Heart right ventricle (tissue), 16 donors: ENCODE data around the gene HS6ST3. TPM values are rescaled to one million over a fixed set of nuclear protein-coding genes. Genes with fewer than 3 reads are reported as not detected.

Experiments used
- ATAC-seq, 8 donors: fragments of 200-7000 bp; cut with Tn5 transposase; one replicate each; pipeline ENCODE4 v1.9.1; 2020; ENCODE audit warnings: mild to moderate bottlenecking in 8 of 8, moderate library complexity in 8 of 8, moderate number of reproducible peaks in 1 of 8
- DNase-seq, 2 donors: peaks; one replicate each; pipeline ENCODE4 v3.0.0-alpha.2; 2020
- H3K27ac ChIP-seq, 10 donors: fragments of 200-600 bp; sonication (generic) in 2 of 10; one replicate each; pipeline versions ENCODE4 v1.5.0 to v1.8.0; 2020 to 2022; ENCODE audit warnings: mild to moderate bottlenecking in 3 of 10
- H3K27me3 ChIP-seq, 7 donors: fragments of 200-600 bp; one replicate each; pipeline ENCODE4 v1.8.0; 2021 to 2022; ENCODE audit warnings: mild to moderate bottlenecking in 2 of 7
- H3K36me3 ChIP-seq, 9 donors: fragments of 200-600 bp; sonication (generic) in 1 of 9; one replicate each; pipeline versions ENCODE4 v1.5.0 to v1.8.0; 2020 to 2022; ENCODE audit warnings: mild to moderate bottlenecking in 2 of 9
- H3K4me1 ChIP-seq, 9 donors: fragments of 200-600 bp; sonication (generic) in 1 of 9; one replicate each; pipeline versions ENCODE4 v1.5.0 to v1.8.0; 2020 to 2022; ENCODE audit warnings: mild to moderate bottlenecking in 4 of 9
- H3K4me3 ChIP-seq, 10 donors: fragments of 200-600 bp; sonication (generic) in 2 of 10; one replicate each; pipeline versions ENCODE4 v1.5.0 to v1.8.0; 2020 to 2022; ENCODE audit warnings: mild to moderate bottlenecking in 7 of 10, moderate library complexity in 2 of 10
- H3K9me3 ChIP-seq, 11 donors: fragments of 200-600 bp in 10 of 11; sonication (generic) in 2 of 11; one replicate each; pipeline versions ENCODE4 v1.5.0 to v1.8.0; 2013 to 2022; ENCODE audit warnings: mild to moderate bottlenecking in 2 of 11, control low read depth in 1 of 11, moderate library complexity in 1 of 11
- CTCF ChIP-seq, 9 donors: fragments of 200-600 bp; sonication (generic) in 2 of 9; IDR thresholded peaks; one replicate each; pipeline versions ENCODE4 v1.5.0 to v1.8.0; 2021 to 2022; ENCODE audit warnings: antibody characterized with exemption in 9 of 9, mild to moderate bottlenecking in 5 of 9, moderate library complexity in 1 of 9
- WGBS, 2 donors: extraction: QIAGEN DNeasy Blood & Tissue Kit; methylation state at CpG; one replicate each; pipeline ENCODE4 v1.1.7; 2013; ENCODE audit warnings: inconsistent platforms in 1 of 2; 5-methylcytosine and 5-hydroxymethylcytosine counted together
- intact Hi-C, 10 donors: fragments of 100-400 bp; cut with DNase I; formaldehyde crosslinking; loops; one replicate each; pipeline versions ENCODE4 v1.11.1 to v1.14.2; 2022
- polyA plus RNA-seq, 2 donors: library from polyadenylated mRNA; stranded (reverse); fragments of 200-250 nt; gene quantifications; one replicate each; pipeline ENCODE4 v1.2.3, GENCODE V29; 2013
- total RNA-seq, 10 donors: library from RNA; stranded (reverse); fragmentation: NEBNext Ultra II Directional in 3 of 10; extraction: Animal tissue kit (Norgen Biotek cat#: 25700) in 3 of 10; gene quantifications; one replicate each; pipeline versions ENCODE4 v1.2.1 to v1.2.4, GENCODE V29; 2021 to 2023
- donor health status: Arrhythmogenic right ventricular cardiomyopathy.
- donor health status: ischemic (EF 13 %, LVEDD 7.1; RV severe dilation, severe dysfunction).
- donor health status: healthy with polysubstance abuse.
- donor health status: DM: no; HTN: yes; CAD: no.
- donor health status: DM: no; HTN: no; CAD: no.
- donor health status: ischemic (EF 25% LVEDD 6.9; RV normal size, moderate dysfunction).
- donor health status: ischemic (EF 25% LVEDD 5.7; RV mildly dilated, moderate dysfunction).
- donor health status: healthy.
- donor health status: DM: yes; HTN: yes; CAD: no.
- donor health status: Ischemic cardiomyopathy.
- donor health status: ischemic (EF 35%, LVEDD 5.7; RV mildly dilated, moderate dysfunction).
- donor health status: nonischemic (EF 11% LVEDD 7.7; RV severe dilation, severe dysfunction).
- donor health status: DM: yes; HTN: yes; CAD: no.
- donor health status: PGD.
- donor health status: ischemic (EF 29% LVEDD 5.4; RV normal size, mild dysfunction).
- donor health status: nonischemic (EF 23%, LVEDD 6.1; RV moderate dilation, normal function).

HS6ST3 gene
- total and polyA plus RNA-seq, 12 donors: 0.01 to 7.6 (median 1.2) TPM

DNA sequence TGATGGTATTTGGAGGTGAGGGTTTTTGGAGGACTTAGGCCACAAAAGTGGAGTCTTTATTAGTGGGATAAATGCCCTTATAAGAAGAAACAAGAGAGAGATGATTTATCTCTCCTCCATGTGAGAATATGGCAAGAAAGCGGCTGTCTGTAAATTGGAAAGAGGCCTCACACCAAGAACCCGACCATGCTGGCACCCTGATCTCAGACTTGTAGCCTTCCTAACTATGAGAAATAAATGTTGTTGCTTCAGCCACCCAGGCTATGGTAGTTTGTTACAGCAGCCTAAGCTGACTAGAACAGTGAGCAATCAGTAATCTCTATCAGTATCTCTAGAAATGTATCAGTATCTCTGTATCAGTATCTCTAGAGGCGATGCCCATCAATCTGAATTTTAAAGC is 617.2 kb downstream of the HS6ST3 start:
- 81 to 86% methylated on average over 3 of the region's 3 CpGs for WGBS, 2 donors
- no peaks in the 10 kb centered on the region for H3K36me3 ChIP-seq
- no peak overlapping the region for H3K27ac ChIP-seq
- H3K4me1 ChIP-seq: no peaks in the 10 kb centered on the region
- TF ChIP-seq CTCF (IDR thresholded peaks at IDR 0.05): no peak
- ATAC-seq (no peak), DNase-seq (no peak)
- no peaks in the 10 kb centered on the region for H3K27me3 ChIP-seq
- intact Hi-C loops: no loop called here
- no peaks in the 10 kb centered on the region for H3K9me3 ChIP-seq
- no peak overlapping the region for H3K4me3 ChIP-seq

GRCh38 chr13:96710166-96710862 is 620.4 kb downstream of the HS6ST3 start:
- WGBS, 2 donors: 89 to 90% methylated on average over 3 of the region's 3 CpGs

DNA sequence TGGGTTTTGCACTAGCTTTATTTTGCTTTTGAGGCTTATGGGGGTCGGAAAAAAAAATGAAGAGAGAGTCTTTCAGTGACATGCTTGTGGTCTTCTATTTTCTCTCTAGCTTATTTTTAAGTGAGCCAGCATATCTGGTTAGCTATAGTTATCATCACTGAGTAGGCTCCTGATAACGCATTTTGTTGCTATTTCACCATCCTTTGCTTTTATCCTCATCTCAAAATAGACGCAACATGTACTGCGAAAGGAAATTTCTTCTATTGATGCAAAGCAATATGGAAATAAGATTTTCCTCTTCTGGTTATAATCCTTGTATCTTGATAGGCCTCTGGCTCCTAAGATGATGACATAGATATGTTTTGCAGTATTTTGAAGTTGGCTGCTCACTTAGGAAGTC is 630.5 kb downstream of the HS6ST3 start:
- no peak for TF ChIP-seq CTCF (IDR thresholded peaks at IDR 0.05)
- no peak for ATAC-seq
- no peaks in the 10 kb centered on the region for H3K9me3 ChIP-seq
- DNase-seq: no peak
- H3K4me1 ChIP-seq: no peaks in the 10 kb centered on the region
- H3K27me3 ChIP-seq: no peaks in the 10 kb centered on the region
- intact Hi-C loops: no loop called here
- no peak overlapping the region for H3K4me3 ChIP-seq
- H3K27ac ChIP-seq: no peak overlapping the region
- 83 to 84% methylated on average over 4 of the region's 4 CpGs for WGBS, 2 donors
- H3K36me3 ChIP-seq: no peaks in the 10 kb centered on the region

More at GRCh38 chr13:96710166-96710862, 620.4 kb downstream of the HS6ST3 start:
- no peak overlapping the region for H3K4me3 ChIP-seq
- ATAC-seq (no peak), DNase-seq (no peak)
- H3K4me1 ChIP-seq: no peaks in the 10 kb centered on the region
- no peak overlapping the region for H3K27ac ChIP-seq
- no peak for TF ChIP-seq CTCF (IDR thresholded peaks at IDR 0.05)
- no peaks in the 10 kb centered on the region for H3K27me3 ChIP-seq
- H3K9me3 ChIP-seq: no peaks in the 10 kb centered on the region
- no peaks in the 10 kb centered on the region for H3K36me3 ChIP-seq
- intact Hi-C loops: no loop called here

- Histone ChIP-seq H3K36me3 (no peaks in the 10 kb centered on the region), H3K27me3 (no peaks in the 10 kb centered on the region), H3K4me1 (no peaks in the 10 kb centered on the region), H3K9me3 (peaks cover 0 to 26% (median 6%) of the 10 kb centered on the region in 11 donors), H3K27ac (no peak overlapping the region), H3K4me3 (no peak overlapping the region)
- TF ChIP-seq CTCF (IDR thresholded peaks at IDR 0.05): no peak
- DNase-seq (no peak), ATAC-seq (no peak)
- intact Hi-C loops: no loop called here
Observed at GRCh38 chr13:96726651-96727050, 636.7 kb downstream of the HS6ST3 start.
